Measurements from ENCODE around the gene EPHB1. TPM values are rescaled to one million over a fixed set of nuclear protein-coding genes. Genes with fewer than 3 reads are reported as not detected.

EPHB1 gene
- total RNA-seq, 1 experiment from 2014 or later, result 2.8 TPM

- Histone ChIP-seq H2BK120ac (ENCODE audit: low read depth, low read length, poor library complexity, severe bottlenecking) (no peak overlapping the region), H2BK15ac (ENCODE audit: low read depth, low read length) (no peak overlapping the region), H4K5ac (ENCODE audit: insufficient read length, low read depth, low read length) (no peak overlapping the region), H3K27ac (ENCODE audit: insufficient read length, low read depth, low read length) (no peak overlapping the region), H3K23me2 (ENCODE audit: insufficient read length, low read depth, low read length, poor library complexity, severe bottlenecking) (no peaks in the 10 kb centered on the region), H3K27me3 (ENCODE audit: insufficient read depth, low read length) (no peaks in the 10 kb centered on the region), H3K79me1 (ENCODE audit: insufficient read depth, low read depth, low read length, poor library complexity, severe bottlenecking) (no peaks in the 10 kb centered on the region), H2BK12ac (ENCODE audit: insufficient read length, low read depth, low read length) (no peak overlapping the region), H4K20me1 (ENCODE audit: control insufficient read depth, insufficient read depth, insufficient read length) (no peaks in the 10 kb centered on the region), H3K4me1 (ENCODE audit: insufficient read depth, low read length) (peaks cover 9% of the 10 kb centered on the region; the same call in 1 of the 2 replicates), H3K23ac (ENCODE audit: insufficient read length, low read depth, low read length) (no peak overlapping the region), H3K56ac (ENCODE audit: insufficient read length, low read depth, low read length) (no peak overlapping the region), H2BK5ac (ENCODE audit: insufficient read length, low read length) (no peak overlapping the region), H2AFZ (ENCODE audit: low read length) (no peak overlapping the region), H3T11ph (ENCODE audit: low read length) (no peak overlapping the region), H3K4me2 (ENCODE audit: insufficient read depth, insufficient read length, low read length) (no peak overlapping the region), H4K8ac (replicated peaks; ENCODE audit: insufficient read length, low read depth, low read length) (no peak overlapping the region), H4K91ac (ENCODE audit: insufficient read length, low read depth, low read length) (no peak overlapping the region), H2AK5ac (ENCODE audit: insufficient read length, low read length) (no peak overlapping the region), H3K18ac (ENCODE audit: insufficient read length, low read depth, low read length) (no peak overlapping the region), H3K79me2 (ENCODE audit: insufficient read depth, low read length) (no peaks in the 10 kb centered on the region; the same call in 1 of the 2 replicates), H3K4ac (ENCODE audit: low read depth, low read length) (no peak overlapping the region), H2BK20ac (ENCODE audit: low read depth, low read length, poor library complexity, severe bottlenecking) (no peak overlapping the region), H3K9ac (ENCODE audit: extremely low read depth, insufficient read length, low read length) (no peak overlapping the region), H3K14ac (ENCODE audit: insufficient read depth, low read length) (no peak overlapping the region), H3K9me3 (ENCODE audit: control insufficient read depth, low read depth, low read length) (no peaks in the 10 kb centered on the region)
- TF ChIP-seq CTCF (conservative IDR thresholded peaks at IDR 0.05), result no peak
- Mint-ChIP-seq H3K9me3 (no peaks in the 10 kb centered on the region), H3K27ac (no peak overlapping the region), H3K27me3 (ENCODE audit: low read depth) (no peaks in the 10 kb centered on the region; the same call in 1 of the 2 replicates), H3K36me3 (ENCODE audit: insufficient read depth in 1 of 3, low read depth in 3 of 3) (no peaks in the 10 kb centered on the region), H3K4me3 (no peak overlapping the region), H3K4me1 (peaks cover 21 to 24% of the 10 kb centered on the region in 2 experiments)
- no peak for DNase-seq
- no CpG with 5 or more reads among the region's 2 CpGs for WGBS (ENCODE audit: extremely low coverage, insufficient read length, low lambda C conversion rate)
Measured at GRCh38 chr3:135159681-135160247, 364.7 kb downstream of the EPHB1 start.

All from H9 (cell line).